GM12875 (cell line): ENCODE data around the gene CRACR2A.

Experiments
- H3K4me3 ChIP-seq: one replicate; pipeline ENCODE4 v1.5.1; 2011; ENCODE audit warnings: low read depth, low read length, control low read depth
- TF ChIP-seq, protein P1 (sequence below): IDR thresholded peaks from 2 replicates; pipeline ENCODE4 v1.5.1; 2011; ENCODE audit warnings: low read depth, mild to moderate bottlenecking, control low read depth, inconsistent platforms, low read length, moderate library complexity, borderline replicate concordance; ENCODE audit not compliant: insufficient read depth

The CRACR2A gene

DNA sequence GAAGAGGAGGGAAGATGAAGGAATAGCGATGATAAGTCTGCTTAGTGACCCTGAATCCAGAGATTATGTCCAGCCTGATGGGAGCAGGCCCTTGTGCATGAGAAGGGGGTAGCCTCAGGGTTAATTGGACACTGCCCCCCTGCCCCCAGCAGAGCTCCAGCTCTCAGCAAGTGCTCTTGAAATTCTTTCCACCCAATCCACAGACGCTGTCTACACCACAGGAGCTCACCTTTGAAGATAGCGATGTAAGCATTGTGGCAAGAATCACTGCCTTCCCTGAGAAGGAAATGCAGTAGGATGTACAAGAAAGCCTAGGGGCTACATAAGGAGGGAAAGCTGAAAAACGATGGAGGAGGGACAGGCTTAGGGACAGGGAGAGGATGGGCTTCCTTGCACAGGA is 39.4 kb downstream of the CRACR2A start:
- no peak overlapping the region for H3K4me3 ChIP-seq
- TF ChIP-seq, protein P1, sequence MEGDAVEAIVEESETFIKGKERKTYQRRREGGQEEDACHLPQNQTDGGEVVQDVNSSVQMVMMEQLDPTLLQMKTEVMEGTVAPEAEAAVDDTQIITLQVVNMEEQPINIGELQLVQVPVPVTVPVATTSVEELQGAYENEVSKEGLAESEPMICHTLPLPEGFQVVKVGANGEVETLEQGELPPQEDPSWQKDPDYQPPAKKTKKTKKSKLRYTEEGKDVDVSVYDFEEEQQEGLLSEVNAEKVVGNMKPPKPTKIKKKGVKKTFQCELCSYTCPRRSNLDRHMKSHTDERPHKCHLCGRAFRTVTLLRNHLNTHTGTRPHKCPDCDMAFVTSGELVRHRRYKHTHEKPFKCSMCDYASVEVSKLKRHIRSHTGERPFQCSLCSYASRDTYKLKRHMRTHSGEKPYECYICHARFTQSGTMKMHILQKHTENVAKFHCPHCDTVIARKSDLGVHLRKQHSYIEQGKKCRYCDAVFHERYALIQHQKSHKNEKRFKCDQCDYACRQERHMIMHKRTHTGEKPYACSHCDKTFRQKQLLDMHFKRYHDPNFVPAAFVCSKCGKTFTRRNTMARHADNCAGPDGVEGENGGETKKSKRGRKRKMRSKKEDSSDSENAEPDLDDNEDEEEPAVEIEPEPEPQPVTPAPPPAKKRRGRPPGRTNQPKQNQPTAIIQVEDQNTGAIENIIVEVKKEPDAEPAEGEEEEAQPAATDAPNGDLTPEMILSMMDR = no peak

DNA sequence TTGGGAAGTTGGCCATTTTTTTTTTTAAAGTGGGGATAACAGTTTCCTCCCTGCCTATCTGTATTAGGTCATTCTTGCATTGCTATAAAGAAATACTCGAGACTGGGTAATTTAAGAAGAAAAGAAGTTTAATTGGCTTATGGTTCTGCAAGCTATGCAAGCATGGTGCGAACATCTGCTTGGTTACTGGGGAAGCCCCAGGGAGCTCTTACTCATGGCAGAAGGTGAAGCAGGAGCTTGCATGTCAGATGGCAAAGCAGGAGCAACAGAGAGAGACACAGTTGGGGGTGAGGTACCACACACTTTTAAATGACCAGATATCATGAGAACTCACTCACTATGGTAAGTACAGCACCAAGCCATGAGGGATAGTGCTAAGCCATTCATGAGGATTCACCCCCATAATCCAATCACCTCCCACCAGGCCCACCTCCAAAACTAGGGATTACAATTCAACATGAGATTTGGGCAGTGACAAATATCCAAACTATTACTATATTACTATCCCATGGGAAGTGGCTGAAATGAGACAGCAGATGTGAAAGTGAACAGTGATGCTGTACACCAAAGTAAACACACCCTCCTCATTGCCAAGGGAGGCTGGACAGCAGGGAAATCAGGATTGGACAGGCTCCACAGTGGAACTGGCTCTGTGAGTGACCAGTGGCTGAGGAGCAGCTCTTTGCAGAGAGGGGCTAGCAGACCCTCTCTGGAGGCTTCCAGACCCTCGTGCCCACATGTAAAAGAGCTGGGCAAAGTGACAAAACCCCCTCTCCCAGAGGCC is 40.5 kb downstream of the CRACR2A start:
- TF ChIP-seq, protein P1 = no peak
- H3K4me3 ChIP-seq = no peak overlapping the region

- TF ChIP-seq, protein P1 = no peak
- H3K4me3 ChIP-seq = no peak overlapping the region
Observed at GRCh38 chr12:3705354-3705675, 47.6 kb downstream of the CRACR2A start.

DNA sequence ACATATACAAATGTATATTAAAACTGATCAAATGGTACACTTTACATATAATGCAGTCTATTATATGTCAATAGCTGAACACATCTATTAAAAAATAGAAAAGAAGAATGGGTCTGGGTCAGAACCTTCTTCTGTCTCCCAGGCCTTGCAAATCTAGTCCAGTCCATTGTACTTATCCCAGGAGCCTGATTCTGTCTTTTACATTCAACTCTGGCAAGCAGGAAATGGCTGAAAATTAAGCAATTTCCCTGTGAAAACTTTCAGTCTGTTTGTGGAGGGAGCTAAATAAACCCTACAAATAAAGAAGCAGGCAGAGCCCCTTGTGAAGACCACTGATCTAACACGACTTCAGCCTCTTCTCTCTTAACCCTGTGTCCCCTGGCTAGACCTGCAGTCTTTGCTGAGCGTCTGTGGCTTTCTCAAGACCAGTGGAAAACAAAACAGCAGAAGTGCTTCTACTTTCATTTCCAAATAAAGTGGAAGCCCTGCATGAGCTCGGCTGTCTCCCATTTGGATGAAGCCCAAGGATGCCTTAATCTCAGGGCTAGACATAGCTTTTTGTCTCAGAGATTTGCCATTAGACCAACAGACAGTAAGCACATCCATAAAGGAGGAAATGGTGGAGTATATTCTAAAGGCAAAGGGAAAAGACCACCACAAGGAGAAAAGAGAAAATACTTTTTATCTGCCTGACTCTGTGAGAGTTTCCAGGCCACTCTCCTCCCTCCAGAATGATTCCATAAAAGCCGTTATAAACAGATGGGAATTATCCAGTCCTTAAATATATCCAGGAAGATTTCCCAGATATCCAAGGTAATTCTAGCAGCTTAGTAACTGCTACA is 48.2 kb downstream of the CRACR2A start:
- H3K4me3 ChIP-seq = no peak overlapping the region
- TF ChIP-seq, protein P1 = no peak

- TF ChIP-seq, protein P1 = no peak
- no peak overlapping the region for H3K4me3 ChIP-seq
Observed at GRCh38 chr12:3700861-3701260, 52.0 kb downstream of the CRACR2A start.

- H3K4me3 ChIP-seq = no peak overlapping the region
Observed at GRCh38 chr12:3698218-3698974, 54.5 kb downstream of the CRACR2A start.

More at GRCh38 chr12:3698218-3698974, 54.5 kb downstream of the CRACR2A start:
- TF ChIP-seq, protein P1 = no peak
